Activated T-helper 17 cell treated with anti-CD3 and anti-CD28 coated beads, Interleukin-2, amount 50 U/mL, for 72 hours (primary cell): Measurements from ENCODE around the gene MYD88. TPM values are rescaled to one million over a fixed set of nuclear protein-coding genes. Genes with fewer than 3 reads are reported as not detected.
A peak's percentile ranks its signal among the peaks of the same experiment; 100 is the strongest.

Experiments
- ATAC-seq: fragments of 150-1000 bp; cut with Tn5 transposase; replicated peaks from 2 replicates; pipeline ENCODE4 v1.10.0; 2021; ENCODE audit warnings: mild to moderate bottlenecking, moderate library complexity
- H3K27ac Mint-ChIP-seq: one replicate; pipeline ENCODE4 v1.8.0; 2022; ENCODE audit warnings: mixed read lengths
- H3K27me3 Mint-ChIP-seq: one replicate; pipeline ENCODE4 v1.8.0; 2022; ENCODE audit warnings: mixed read lengths
- H3K36me3 Mint-ChIP-seq: one replicate; pipeline ENCODE4 v1.8.0; 2022; ENCODE audit warnings: low read depth, mild to moderate bottlenecking, mixed read lengths
- H3K4me1 Mint-ChIP-seq: one replicate; pipeline ENCODE4 v1.8.0; 2022; ENCODE audit warnings: mixed read lengths
- H3K4me3 Mint-ChIP-seq: one replicate; pipeline ENCODE4 v1.8.0; 2022; ENCODE audit warnings: mild to moderate bottlenecking, mixed read lengths
- H3K9me3 Mint-ChIP-seq: one replicate; pipeline ENCODE4 v1.8.0; 2022; ENCODE audit warnings: mixed read lengths
- total RNA-seq, 2 donors: library from RNA; stranded (reverse); gene quantifications; one replicate each; pipeline ENCODE4 v1.2.3, GENCODE V29; 2022

MYD88 gene
- total RNA-seq, 2 donors from 2014 or later: 34.5 to 57.0 TPM

DNA sequence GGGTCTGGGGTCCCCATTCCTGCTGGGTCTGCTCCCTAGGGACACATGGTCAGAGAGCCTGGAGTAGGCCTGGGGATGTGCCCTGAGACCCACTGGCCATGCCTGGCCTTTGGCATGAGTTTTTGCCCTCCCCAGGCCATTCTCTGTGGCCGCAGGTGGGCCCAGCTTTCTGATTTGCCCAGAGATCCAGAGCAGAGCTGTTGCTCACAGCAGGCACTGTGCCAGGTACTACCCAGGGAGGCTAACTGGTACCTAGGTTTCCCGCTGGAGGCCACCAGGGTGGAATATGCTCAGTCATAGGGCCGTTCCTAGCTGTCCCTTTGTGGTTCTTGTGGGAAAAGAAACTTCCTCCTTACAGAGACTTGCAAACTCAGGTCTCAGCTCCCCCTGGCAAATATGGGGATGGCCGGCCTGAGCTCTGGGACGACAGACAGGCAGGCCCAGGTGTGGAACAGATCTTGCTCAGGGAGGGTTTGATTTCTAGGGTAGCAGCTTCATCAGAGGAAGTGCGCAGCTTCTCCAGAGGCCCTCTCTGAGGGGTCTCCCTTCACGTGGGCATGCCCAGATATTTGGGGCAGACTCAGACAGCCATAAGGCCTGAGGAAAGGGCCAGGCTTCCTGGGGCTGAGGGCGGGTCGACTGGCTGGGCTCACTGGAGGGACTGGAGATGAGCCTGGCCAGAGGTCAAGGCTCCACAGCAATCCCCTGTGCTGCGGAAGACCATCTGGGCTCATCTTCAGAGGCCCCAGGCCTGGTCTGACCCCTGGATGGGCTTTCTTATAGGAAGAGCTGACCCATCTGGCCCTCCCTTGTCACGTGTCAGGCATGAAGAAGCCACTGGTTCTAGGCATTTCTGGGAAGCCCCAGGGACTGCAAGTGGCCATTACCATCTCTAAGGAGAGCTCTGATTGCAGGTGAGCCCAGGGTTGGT, 29.5 kb upstream of the MYD88 start:
- Mint-ChIP-seq H3K4me3 (no peak overlapping the region), H3K36me3 (no peaks in the 10 kb centered on the region), H3K9me3 (no peaks in the 10 kb centered on the region), H3K4me1 (no peaks in the 10 kb centered on the region), H3K27ac (no peak overlapping the region), H3K27me3 (no peaks in the 10 kb centered on the region)
- ATAC-seq: no peak

DNA sequence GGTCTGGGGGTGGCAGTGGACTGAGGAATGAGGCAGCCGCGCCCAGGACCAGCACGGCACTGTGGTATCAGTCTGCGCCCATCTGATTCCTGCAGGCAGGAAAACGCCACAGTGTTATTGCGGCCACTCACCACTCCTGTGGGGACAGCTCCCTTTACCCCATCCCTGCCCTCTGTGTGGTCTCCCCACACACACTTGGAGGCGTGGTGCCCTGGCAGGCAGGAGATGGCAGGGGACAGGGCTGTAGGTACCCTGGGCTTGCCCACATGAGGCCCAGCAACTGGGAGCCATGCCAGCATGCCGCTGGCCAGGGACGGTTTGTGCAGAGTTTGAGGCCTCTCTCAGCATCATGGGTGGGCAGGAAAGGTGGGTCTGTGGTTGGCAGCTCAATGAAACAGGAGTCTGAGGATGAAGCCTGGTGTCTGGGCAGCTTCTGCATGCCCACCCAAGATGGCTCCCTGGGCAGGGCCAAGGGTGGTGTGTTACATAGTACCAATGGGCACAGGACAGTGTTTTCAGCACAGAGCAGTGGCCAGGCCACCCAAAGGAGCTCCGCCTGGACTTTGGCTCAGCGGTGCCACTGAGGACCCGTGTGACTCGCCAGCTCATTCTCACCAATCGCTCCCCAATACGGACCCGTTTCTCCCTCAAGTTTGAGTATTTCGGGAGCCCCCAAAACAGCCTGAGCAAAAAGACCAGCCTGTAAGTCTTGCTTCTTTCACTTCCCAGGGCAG, 28.7 kb upstream of the MYD88 start:
- H3K36me3 Mint-ChIP-seq: no peaks in the 10 kb centered on the region
- H3K4me1 Mint-ChIP-seq: no peaks in the 10 kb centered on the region
- no peak overlapping the region for H3K27ac Mint-ChIP-seq
- H3K9me3 Mint-ChIP-seq: no peaks in the 10 kb centered on the region
- no peak for ATAC-seq
- no peaks in the 10 kb centered on the region for H3K27me3 Mint-ChIP-seq
- H3K4me3 Mint-ChIP-seq: no peak overlapping the region

GRCh38 chr3:38110314-38111050, 28.0 kb upstream of the MYD88 start:
- no peaks in the 10 kb centered on the region for H3K9me3 Mint-ChIP-seq
- H3K4me1 Mint-ChIP-seq: no peaks in the 10 kb centered on the region
- H3K27ac Mint-ChIP-seq: no peak overlapping the region
- no peaks in the 10 kb centered on the region for H3K27me3 Mint-ChIP-seq
- no peak for ATAC-seq
- no peaks in the 10 kb centered on the region for H3K36me3 Mint-ChIP-seq
- no peak overlapping the region for H3K4me3 Mint-ChIP-seq

DNA sequence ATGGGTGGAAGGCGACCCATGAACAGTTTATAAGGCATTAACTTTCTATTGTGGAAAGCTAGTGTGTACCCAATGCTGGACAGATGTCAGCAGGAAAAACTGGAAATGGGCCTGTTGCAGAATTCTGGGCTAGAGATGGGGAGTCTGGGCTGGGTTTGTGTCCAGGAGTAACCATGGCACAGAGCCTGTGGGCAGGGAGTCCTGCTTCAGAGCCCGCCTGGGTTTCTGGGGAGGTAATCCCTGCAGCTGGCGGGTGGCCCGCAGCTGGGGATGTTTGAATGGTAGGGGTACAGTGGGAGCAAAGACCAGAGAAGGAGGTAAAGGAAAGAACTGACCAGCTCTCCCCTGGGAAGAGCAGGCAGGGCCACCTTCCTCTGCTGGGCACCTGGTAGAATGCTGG, 27.3 kb upstream of the MYD88 start:
- no peak overlapping the region for H3K27ac Mint-ChIP-seq
- no peaks in the 10 kb centered on the region for H3K9me3 Mint-ChIP-seq
- no peaks in the 10 kb centered on the region for H3K36me3 Mint-ChIP-seq
- H3K27me3 Mint-ChIP-seq: no peaks in the 10 kb centered on the region
- H3K4me3 Mint-ChIP-seq: no peak overlapping the region
- no peak for ATAC-seq
- H3K4me1 Mint-ChIP-seq: no peaks in the 10 kb centered on the region

DNA sequence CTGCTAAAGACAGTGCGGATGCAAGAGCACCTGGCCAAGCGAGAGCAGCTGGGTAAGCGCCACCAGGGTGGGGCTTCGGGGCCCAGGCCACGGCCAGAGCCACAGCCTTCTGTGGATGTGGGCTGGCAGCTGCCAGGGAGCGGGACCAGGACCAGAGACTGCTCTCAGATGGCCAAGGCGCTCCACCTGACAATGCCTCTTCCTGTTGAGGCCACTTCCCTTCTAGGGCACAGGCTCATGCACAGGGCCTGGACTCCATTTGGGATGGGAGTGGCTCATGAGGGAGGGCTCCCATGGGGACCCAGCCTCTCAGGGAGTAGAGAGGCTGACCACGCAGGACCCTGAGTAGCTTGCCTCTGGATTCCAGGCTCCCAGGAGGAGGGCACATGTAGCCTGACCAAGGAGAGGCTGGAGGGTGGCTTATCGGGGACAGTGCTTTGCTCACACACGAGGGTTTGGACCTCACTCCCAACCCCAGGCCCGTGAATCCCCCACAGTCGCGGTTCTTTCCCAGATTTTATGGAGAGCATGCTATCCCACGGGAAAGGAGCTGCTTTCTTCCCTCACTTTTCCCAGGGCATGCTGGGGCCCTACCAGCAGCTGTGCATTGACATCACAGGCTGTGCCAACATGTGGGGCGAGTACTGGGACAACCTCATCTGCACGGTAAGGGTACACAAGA, 26.6 kb upstream of the MYD88 start:
- Mint-ChIP-seq H3K4me3 (no peak overlapping the region), H3K4me1 (no peaks in the 10 kb centered on the region), H3K27me3 (no peaks in the 10 kb centered on the region), H3K36me3 (no peaks in the 10 kb centered on the region), H3K9me3 (no peaks in the 10 kb centered on the region), H3K27ac (no peak overlapping the region)
- no peak for ATAC-seq

- no peaks in the 10 kb centered on the region for H3K9me3 Mint-ChIP-seq
- H3K27me3 Mint-ChIP-seq: no peaks in the 10 kb centered on the region
- no peak overlapping the region for H3K4me3 Mint-ChIP-seq
- ATAC-seq: no peak
- H3K4me1 Mint-ChIP-seq: no peaks in the 10 kb centered on the region
- no peak overlapping the region for H3K27ac Mint-ChIP-seq
- H3K36me3 Mint-ChIP-seq: no peaks in the 10 kb centered on the region
Observed at GRCh38 chr3:38112378-38112761, 26.1 kb upstream of the MYD88 start.

DNA sequence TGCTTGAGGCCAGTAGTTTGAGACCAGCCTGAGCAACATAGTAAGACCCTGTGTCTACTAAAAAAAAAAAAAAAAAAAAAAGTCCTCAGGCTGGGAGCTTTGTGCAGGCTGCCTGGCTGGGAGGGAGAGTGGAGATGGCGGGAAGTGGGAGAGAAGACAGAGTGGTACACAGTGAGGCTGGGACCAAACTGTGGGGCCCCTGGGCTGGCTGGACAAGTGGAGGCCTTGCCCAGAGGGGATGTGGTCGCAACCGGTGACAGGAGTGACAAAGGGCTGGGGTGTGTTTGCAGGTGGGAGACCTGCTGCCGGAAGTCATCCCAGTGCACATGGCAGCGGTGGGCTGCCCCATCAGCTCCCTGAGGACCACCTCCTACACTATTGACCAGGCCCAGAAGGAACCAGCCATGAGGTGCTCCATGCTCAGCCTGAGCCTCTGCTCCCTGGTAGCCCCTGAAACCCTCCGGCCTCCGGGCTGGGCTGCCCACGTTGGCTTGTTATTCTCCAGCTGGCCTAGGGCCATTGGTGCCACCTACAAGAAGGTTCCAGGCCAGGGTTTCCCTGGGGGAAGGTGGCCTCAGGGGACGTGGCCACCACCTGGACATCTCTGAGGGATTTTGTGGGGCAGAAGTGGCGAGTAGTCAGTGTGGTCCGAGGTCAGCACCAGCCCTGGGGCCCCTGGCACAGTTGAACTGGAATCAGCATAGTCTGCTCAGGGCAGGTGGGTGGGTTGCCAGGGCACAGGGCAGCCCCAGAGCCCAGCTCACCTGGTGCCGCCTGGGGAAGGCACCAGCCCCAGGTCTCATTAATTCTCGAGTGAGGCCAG, 24.2 kb upstream of the MYD88 start:
- Mint-ChIP-seq H3K4me3 (no peak overlapping the region), H3K9me3 (no peaks in the 10 kb centered on the region), H3K36me3 (no peaks in the 10 kb centered on the region), H3K4me1 (no peaks in the 10 kb centered on the region), H3K27ac (no peak overlapping the region), H3K27me3 (no peaks in the 10 kb centered on the region)
- no peak for ATAC-seq

DNA sequence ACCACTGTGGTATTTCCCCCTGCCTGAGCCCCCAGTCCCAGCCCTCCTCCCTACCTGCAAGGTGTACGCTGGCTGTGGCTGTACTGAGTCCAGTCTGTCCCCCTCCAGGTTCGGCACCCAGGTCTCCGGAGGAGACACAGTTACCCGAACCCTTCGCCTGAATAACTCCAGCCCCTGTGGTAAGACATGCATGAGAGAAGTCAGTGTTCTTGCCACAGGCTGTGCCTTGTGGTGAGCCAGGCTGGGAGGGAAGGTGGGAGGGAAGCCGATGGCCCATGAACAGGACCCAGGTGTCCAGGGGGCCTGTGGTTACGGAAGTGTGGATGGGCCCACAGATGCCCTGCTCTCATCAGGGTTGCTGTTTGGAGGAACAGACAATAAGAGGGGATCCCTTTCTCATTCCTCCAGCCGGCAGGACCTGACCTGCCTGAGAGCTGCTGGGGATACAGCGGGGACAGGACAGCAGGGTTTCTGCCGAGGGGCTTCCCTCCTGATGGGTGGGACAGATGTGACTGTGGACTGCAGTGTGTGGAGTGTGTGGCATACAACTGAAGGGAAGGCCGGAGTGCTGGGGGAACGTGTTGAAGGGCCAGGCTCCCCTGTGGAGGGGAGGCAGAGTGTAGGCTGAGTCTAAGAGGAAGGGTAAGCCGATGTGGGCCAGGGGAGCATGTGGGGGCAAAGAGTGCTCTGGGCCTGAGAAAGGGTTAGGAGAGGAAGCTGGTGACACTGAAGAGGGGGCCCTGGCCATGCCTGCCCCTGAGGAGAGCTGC, 23.4 kb upstream of the MYD88 start:
- Mint-ChIP-seq H3K36me3 (peaks cover 2% of the 10 kb centered on the region), H3K27me3 (no peaks in the 10 kb centered on the region), H3K9me3 (no peaks in the 10 kb centered on the region), H3K4me3 (no peak overlapping the region), H3K4me1 (no peaks in the 10 kb centered on the region), H3K27ac (peak overlapping the region; percentile 16)
- ATAC-seq: no peak

GRCh38 chr3:38115645-38116427, 22.6 kb upstream of the MYD88 start:
- ATAC-seq: no peak
- peaks cover 10% of the 10 kb centered on the region for H3K36me3 Mint-ChIP-seq
- H3K4me1 Mint-ChIP-seq: no peaks in the 10 kb centered on the region
- no peaks in the 10 kb centered on the region for H3K9me3 Mint-ChIP-seq
- H3K4me3 Mint-ChIP-seq: no peak overlapping the region
- no peaks in the 10 kb centered on the region for H3K27me3 Mint-ChIP-seq
- peak overlapping the region; percentile 16 for H3K27ac Mint-ChIP-seq

DNA sequence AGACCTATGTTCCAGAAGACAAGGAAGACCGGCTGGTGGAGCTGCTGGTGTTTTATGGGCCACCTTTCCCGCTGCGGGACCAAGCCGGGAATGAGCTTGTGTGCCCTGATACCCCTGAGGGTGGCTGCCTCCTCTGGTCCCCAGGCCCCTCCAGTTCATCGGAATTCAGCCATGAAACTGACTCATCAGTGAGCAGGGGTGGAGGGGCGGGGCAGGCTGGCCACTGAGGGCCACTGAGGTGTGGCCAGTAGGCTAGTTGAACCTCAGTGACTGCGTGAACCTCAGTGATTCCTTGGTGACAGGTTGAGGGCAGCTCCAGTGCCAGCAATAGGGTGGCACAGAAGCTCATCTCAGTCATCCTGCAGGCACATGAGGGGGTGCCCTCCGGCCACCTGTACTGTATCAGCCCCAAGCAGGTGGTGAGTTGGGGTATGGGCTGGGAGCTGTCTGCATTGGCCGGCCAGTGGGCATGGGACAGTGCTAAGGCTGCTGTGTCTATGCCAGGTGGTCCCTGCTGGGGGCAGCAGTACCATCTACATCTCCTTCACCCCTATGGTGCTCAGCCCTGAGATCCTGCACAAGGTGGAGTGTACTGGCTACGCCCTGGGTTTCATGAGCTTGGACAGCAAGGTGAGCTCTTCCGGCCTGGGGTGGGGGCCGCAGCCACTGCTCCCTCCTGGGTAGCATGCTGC, 21.8 kb upstream of the MYD88 start:
- Mint-ChIP-seq H3K27me3 (no peaks in the 10 kb centered on the region), H3K4me3 (no peak overlapping the region), H3K27ac (no peak overlapping the region), H3K4me1 (no peaks in the 10 kb centered on the region), H3K9me3 (no peaks in the 10 kb centered on the region), H3K36me3 (peaks cover 14% of the 10 kb centered on the region)
- no peak for ATAC-seq

DNA sequence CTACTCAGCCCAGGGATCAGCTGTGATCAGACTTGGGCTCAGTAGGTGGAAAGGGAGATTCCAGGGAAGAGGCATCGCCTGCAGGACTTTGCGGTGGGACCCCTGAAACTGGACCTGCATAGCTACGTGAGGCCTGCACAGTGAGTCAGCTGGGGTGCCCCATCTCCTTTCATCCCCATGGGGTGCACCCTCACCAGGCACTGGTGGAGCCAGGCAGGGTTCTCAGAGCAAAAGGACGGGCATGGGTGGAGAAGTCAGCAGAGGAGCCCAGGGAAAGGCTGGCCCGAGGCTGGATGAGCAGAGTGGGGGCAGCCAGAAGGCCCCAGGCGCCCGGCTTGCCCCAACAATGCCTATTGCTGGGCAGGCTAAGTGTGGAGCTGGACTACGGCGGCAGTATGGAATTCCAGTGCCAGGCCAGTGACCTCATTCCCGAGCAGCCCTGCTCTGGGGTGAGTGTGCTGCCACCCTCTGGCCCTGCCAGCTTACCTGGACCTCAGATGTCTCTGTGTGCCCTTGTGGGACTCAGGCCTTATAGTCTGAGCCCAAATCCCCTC, 21.2 kb upstream of the MYD88 start:
- Mint-ChIP-seq H3K27me3 (no peaks in the 10 kb centered on the region), H3K36me3 (peaks cover 18% of the 10 kb centered on the region), H3K4me1 (no peaks in the 10 kb centered on the region), H3K27ac (no peak overlapping the region), H3K9me3 (no peaks in the 10 kb centered on the region), H3K4me3 (no peak overlapping the region)
- ATAC-seq: no peak
